ENCODE measurements around the gene CPNE9.

The CPNE9 gene

GRCh38 chr3:9691636-9692035 is 12.0 kb upstream of the CPNE9 start:
- TF ChIP-seq, protein P1, sequence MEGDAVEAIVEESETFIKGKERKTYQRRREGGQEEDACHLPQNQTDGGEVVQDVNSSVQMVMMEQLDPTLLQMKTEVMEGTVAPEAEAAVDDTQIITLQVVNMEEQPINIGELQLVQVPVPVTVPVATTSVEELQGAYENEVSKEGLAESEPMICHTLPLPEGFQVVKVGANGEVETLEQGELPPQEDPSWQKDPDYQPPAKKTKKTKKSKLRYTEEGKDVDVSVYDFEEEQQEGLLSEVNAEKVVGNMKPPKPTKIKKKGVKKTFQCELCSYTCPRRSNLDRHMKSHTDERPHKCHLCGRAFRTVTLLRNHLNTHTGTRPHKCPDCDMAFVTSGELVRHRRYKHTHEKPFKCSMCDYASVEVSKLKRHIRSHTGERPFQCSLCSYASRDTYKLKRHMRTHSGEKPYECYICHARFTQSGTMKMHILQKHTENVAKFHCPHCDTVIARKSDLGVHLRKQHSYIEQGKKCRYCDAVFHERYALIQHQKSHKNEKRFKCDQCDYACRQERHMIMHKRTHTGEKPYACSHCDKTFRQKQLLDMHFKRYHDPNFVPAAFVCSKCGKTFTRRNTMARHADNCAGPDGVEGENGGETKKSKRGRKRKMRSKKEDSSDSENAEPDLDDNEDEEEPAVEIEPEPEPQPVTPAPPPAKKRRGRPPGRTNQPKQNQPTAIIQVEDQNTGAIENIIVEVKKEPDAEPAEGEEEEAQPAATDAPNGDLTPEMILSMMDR (IDR thresholded peaks at IDR 0.05; ENCODE audit: insufficient read depth, low read depth, low read length, missing control alignments), result no peak
- DNase-seq (ENCODE audit: low read depth), result no peak
- H3K4me3 ChIP-seq (ENCODE audit: low read length), result no peak overlapping the region

DNA sequence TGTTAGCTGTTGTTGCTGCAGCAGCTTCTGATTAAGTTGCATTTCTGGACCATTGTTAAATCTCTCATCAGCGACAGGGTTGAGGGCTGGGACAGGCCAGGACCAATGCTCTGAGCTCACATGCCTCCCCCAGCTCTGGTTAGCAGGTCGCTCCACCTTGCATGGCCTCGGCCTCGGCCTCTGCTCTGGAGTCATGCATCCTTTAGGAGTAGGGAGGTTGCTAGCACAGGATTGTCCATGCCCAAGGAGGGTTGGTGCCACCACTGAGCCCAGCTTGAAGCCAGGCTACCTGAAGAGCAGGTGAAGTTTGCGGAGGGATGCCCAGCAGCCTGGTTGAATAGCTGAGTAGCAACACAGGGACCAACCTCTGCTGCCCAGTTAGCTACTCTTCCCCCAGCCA is 11.2 kb upstream of the CPNE9 start:
- no peak for DNase-seq (ENCODE audit: low read depth)
- TF ChIP-seq, protein P1 (IDR thresholded peaks at IDR 0.05; ENCODE audit: insufficient read depth, low read depth, low read length, missing control alignments), result no peak
- H3K4me3 ChIP-seq (ENCODE audit: low read length), result no peak overlapping the region

- TF ChIP-seq, protein P1 (IDR thresholded peaks at IDR 0.05; ENCODE audit: insufficient read depth, low read depth, low read length, missing control alignments), result no peak
- DNase-seq (ENCODE audit: low read depth), result no peak
- no peak overlapping the region for H3K4me3 ChIP-seq (ENCODE audit: low read length)
Measured at GRCh38 chr3:9695345-9695744, 8.3 kb upstream of the CPNE9 start.

GRCh38 chr3:9695746-9696145 is 7.9 kb upstream of the CPNE9 start:
- no peak for DNase-seq (ENCODE audit: low read depth)
- H3K4me3 ChIP-seq (ENCODE audit: low read length), result no peak overlapping the region
- TF ChIP-seq, protein P1 (IDR thresholded peaks at IDR 0.05; ENCODE audit: insufficient read depth, low read depth, low read length, missing control alignments), result no peak

DNA sequence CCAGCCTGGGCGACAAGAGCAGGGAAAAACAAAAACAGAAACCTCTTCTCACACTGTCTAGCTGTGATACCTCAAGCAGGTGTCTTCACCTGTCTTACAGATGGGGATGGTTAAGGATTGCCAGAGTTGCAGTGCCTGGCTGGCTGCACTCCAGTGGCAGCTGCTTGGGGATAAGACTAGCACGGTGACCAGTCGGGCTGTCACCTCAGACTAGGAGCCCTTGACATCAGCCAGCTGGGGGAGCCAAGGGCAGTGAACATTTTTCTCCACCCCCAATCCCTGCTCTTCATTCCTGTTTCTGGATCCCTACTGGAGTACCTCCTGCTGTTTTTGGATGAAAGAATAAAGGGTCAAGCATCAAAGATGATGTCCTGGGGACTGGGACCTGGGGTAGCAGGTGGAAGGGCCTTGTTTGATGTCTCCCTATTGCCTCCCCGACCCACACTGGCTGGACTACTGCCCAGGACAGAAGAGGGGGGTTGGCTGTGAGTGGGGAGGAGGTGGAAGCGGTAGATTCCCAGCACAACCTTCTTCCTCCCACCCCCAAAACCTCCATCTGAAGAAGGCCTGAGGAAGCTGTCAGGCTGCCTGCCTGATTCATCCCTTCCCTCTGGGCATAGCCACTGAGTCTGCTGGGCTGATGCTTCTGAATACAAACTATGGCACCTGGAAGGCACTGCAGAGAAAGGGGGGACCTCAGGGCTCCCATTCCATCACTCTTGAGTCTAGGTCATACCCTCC is 7.0 kb upstream of the CPNE9 start:
- TF ChIP-seq, protein P1 (IDR thresholded peaks at IDR 0.05; ENCODE audit: insufficient read depth, low read depth, low read length, missing control alignments), result no peak
- DNase-seq (ENCODE audit: low read depth), result no peak
- H3K4me3 ChIP-seq (ENCODE audit: low read length), result no peak overlapping the region

DNA sequence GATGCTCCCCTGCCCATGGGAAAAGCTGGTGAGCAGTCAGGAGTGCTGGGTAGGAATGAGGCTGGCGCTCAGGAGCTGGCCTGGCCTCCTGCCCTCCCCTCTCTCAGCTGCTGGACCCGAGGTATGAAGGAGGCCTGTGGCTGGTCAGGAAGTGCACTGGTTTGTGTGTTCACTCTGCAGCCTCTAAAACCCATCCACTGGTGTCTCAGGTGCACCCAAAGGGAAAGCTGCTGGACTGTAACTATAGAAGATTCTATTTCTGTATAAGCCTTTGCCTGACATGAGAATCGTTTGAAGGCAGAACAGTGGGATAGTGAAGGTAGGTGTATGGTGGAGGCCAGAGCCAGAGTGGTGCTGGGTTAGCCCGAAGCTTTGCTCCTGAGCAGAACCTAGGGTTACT is 5.7 kb upstream of the CPNE9 start:
- DNase-seq (ENCODE audit: low read depth), result no peak
- H3K4me3 ChIP-seq (ENCODE audit: low read length), result no peak overlapping the region
- TF ChIP-seq, protein P1 (IDR thresholded peaks at IDR 0.05; ENCODE audit: insufficient read depth, low read depth, low read length, missing control alignments), result no peak

- TF ChIP-seq, protein P1 (IDR thresholded peaks at IDR 0.05; ENCODE audit: insufficient read depth, low read depth, low read length, missing control alignments), result no peak
- no peak overlapping the region for H3K4me3 ChIP-seq (ENCODE audit: low read length)
- DNase-seq (ENCODE audit: low read depth), result no peak
Measured at GRCh38 chr3:9698293-9698692, 5.3 kb upstream of the CPNE9 start.

All from epithelial cell of esophagus (primary cell).